Muscle layer of duodenum (tissue), 2 donors: ENCODE data around the gene CDR2L.

ENCODE experiments used
- H3K27ac ChIP-seq: one replicate; pipeline ENCODE4 v1.7.0; 2013; ENCODE audit warnings: mild to moderate bottlenecking, low read length
- H3K27me3 ChIP-seq: one replicate; pipeline ENCODE4 v1.7.0; 2013; ENCODE audit warnings: low read depth, mild to moderate bottlenecking, control low read depth, low read length
- H3K36me3 ChIP-seq, 2 donors: one replicate each; pipeline ENCODE4 v1.7.0; 2013; ENCODE audit warnings: low read length in 2 of 2, control low read depth in 1 of 2, mild to moderate bottlenecking in 1 of 2; ENCODE audit not compliant: insufficient read depth in 2 of 2, control insufficient read depth in 1 of 2
- H3K4me1 ChIP-seq, 2 donors: one replicate each; pipeline ENCODE4 v1.7.0; 2013; ENCODE audit warnings: low read length in 2 of 2, mild to moderate bottlenecking in 2 of 2, control low read depth in 1 of 2, moderate library complexity in 1 of 2; ENCODE audit not compliant: insufficient read depth in 2 of 2, control insufficient read depth in 1 of 2
- H3K4me3 ChIP-seq, 2 donors: one replicate each; pipeline ENCODE4 v1.7.0; 2013; ENCODE audit warnings: low read length in 2 of 2, low read depth in 1 of 2, mild to moderate bottlenecking in 1 of 2
- H3K9me3 ChIP-seq, 2 donors: one replicate each; pipeline ENCODE4 v1.7.0; 2013; ENCODE audit warnings: low read length in 2 of 2, control low read depth in 1 of 2, mild to moderate bottlenecking in 1 of 2; ENCODE audit not compliant: control insufficient read depth in 1 of 2
- donor health status: healthy.

The CDR2L gene

DNA sequence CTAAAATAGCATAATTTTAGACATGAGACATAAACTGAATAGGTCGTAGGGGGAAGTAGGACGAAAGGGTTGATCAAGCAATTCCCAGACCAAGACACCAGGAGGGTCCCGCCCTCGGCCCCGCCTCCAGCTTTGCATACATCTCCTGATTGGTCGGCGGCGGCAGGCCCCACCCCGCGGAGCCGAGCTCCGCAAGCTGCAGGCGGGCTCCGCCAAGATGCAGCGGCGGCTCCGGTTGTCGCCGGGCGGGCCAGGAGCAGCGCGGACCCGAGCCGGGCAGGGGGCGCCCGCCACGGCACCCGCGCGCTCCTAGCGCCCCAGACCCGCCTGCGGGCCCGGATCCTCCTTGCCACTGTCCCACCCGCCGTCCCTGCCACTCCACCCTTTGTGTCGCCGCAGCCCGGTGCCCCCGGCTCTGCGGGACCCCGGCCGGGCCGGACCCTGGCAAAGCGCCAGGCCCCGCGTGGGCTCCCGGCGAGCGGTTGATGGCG lies at the start of gene CDR2L:
TSS of gene CDR2L (plus strand) at position 215 of the 491 bp plus-strand sequence. CDS start 412 bp downstream, outside the sequence.
- Histone ChIP-seq H3K36me3 (peaks cover 0 to 5% of the 10 kb centered on the region in 2 donors), H3K9me3 (no peaks in the 10 kb centered on the region), H3K27me3 (no peaks in the 10 kb centered on the region), H3K4me3 (peak within 1 kb of the TSS; percentile 71 to 82), H3K4me1 (peaks cover 6 to 20% of the 10 kb centered on the region in 2 donors), H3K27ac (peak within 1 kb of the TSS; percentile 99)

DNA sequence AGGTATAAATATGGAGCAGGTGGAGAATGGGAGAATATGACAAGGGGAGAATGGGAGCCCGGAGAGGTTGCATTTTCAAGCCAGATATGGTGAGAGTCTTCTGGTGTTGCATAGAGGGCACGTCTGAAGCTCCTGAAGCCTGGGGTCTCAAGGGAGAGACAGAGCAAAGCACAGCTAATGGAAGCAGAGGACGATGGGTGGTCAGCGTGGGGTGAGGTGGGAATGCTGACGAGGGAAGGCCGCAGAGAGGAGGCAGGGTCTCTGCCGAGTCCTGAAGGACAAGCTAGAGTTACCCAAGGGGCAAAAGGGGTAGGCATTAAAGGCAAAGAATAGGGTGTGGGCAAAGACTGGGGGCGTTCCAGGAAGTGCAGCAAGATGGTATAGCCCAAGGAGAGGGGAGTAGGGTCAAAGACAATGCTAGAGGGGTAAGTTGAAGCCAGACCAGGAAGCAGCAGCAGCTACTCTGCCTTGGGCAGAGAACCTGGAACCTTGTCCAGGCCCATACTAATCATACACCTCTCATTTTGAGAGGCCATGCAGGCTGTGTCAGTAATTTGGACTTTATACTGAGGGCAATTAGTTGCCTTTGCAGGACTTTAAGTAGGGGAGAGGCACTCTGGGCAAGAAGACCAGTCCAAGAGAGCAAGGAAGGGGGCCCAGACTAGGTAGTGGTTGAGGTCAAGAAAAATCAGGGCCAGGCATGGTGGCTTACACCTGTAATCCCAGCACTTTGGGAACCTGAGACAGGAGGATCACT lies 49.1 kb upstream of the CDR2L start:
- Histone ChIP-seq H3K27ac (no peak overlapping the region), H3K27me3 (peaks cover 36% of the 10 kb centered on the region), H3K36me3 (no peaks in the 10 kb centered on the region), H3K9me3 (no peaks in the 10 kb centered on the region), H3K4me3 (no peak overlapping the region), H3K4me1 (peaks cover 0 to 11% of the 10 kb centered on the region in 2 donors)

DNA sequence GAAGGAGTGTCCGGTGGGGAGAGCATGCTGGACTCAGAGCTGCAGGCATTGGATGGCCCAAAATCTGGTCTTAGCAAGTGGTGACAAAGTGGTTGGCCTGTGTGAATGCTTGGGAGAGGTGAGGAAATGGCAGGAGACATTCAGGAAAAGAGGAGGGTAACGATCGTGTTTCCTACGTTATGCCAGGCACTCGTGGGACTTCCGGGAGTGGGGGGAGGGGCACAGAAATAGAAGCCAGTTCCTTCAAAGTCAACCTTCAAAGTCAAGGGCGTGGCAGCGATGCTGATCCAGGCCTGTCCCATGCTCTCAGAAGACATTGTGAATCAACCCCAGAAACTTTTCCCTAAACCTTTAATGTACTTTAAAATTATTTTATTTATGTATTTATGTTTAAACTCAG lies 47.9 kb upstream of the CDR2L start:
- Histone ChIP-seq H3K9me3 (no peaks in the 10 kb centered on the region), H3K4me1 (peaks cover 0 to 11% of the 10 kb centered on the region in 2 donors), H3K27ac (no peak overlapping the region), H3K4me3 (no peak overlapping the region), H3K27me3 (peaks cover 32% of the 10 kb centered on the region), H3K36me3 (no peaks in the 10 kb centered on the region)

DNA sequence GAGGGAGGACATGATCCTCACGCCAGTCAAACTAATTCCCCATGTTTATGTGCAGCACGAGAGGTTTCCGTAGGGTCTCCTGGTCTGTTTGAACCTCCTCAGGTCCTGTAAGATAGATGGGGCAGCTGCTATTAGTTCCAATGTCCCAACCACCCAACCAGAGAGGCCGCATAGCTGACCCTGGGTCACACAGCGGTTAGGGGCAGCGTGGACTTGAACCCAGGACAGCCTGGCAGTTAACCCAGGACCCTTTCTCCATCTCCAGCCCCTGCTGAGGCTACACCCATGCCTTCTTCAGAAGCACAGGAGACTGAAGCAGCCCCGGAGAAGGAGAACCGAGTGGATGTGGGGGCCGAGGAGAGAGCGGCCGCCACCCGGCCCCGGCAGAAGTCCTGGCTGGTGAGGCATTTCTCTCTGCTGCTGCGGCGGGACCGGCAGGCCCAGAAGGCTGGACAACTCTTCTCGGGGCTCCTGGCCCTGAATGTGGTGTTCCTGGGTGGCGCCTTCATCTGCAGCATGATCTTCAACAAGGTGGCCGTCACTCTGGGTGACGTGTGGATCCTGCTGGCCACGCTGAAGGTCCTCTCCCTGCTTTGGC lies 46.2 kb upstream of the CDR2L start:
- H3K27me3 ChIP-seq, result peaks cover 20% of the 10 kb centered on the region
- no peak overlapping the region for H3K4me3 ChIP-seq
- H3K4me1 ChIP-seq, result peaks cover 0 to 2% of the 10 kb centered on the region in 2 donors
- no peaks in the 10 kb centered on the region for H3K9me3 ChIP-seq
- H3K36me3 ChIP-seq, result no peaks in the 10 kb centered on the region
- H3K27ac ChIP-seq, result no peak overlapping the region

DNA sequence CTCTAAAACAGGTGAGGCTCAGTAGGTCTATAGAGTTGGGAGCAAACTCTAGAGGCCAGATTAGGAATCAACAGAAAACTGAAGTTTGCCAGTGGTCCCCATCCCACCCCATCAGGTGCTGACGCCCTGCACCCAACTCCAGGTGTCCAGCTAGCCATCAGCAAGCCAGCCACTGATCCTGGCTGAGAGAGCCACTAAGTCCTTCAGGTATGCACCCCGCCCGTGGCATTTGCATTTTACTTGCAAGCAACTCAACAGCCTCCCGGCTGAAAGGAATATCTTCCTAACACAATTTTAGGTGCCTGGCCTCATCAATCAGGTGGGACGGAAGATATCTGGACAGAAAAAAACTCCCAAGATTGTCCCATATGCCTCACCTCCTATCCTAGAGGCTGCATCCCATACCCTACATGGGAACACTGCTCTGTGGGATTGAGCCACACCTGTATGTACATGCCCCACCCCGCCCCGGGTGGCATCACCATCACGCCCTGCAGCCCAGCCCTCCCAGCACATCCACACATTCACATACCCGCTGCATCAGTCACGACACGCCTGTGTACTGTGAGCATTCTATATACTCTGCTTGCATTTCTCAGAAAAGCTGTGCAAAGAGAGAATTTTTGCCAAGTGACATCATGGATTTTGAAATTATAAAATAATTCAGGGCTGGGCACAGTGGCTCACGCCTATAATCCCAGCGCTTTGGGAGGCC lies 43.5 kb upstream of the CDR2L start:
- Histone ChIP-seq H3K4me3 (no peak overlapping the region), H3K27me3 (peaks cover 3% of the 10 kb centered on the region), H3K36me3 (no peaks in the 10 kb centered on the region), H3K27ac (no peak overlapping the region), H3K4me1 (no peaks in the 10 kb centered on the region), H3K9me3 (no peaks in the 10 kb centered on the region)

DNA sequence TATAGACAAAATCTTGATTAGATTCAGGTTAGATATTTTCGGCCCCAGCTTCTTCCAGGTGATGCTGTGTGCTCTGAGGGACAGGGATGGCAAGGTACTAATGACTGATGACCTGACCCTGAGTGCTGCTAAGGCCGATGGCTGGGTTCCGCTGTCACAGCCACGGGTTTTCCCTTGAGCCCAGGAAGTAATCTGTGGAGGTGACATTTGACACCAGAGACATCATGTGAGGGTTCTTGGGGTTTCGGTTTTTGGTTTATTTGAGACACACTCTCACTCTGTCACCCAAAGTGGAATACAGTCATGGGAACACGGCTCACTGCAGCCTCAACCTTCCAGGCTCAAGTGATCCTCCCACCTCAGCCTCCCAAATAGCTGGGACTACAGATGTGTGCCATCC lies 41.9 kb upstream of the CDR2L start:
- Histone ChIP-seq H3K36me3 (no peaks in the 10 kb centered on the region), H3K9me3 (no peaks in the 10 kb centered on the region), H3K4me3 (no peak overlapping the region), H3K27me3 (peaks cover 3% of the 10 kb centered on the region), H3K4me1 (no peaks in the 10 kb centered on the region), H3K27ac (no peak overlapping the region)

DNA sequence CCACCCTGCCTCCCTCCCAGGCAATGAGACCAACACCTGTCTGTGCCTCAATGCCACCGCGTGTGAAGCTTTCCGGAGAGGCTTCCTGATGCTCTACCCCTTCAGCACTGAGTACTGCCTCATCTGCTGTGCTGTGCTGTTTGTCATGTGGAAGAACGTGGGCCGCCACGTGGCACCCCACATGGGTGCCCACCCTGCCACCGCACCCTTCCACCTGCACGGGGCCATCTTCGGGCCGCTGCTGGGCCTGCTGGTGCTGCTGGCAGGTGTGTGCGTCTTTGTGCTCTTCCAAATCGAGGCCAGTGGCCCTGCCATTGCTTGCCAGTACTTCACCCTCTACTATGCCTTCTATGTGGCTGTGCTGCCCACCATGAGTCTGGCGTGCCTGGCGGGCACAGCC lies 40.8 kb upstream of the CDR2L start:
- Histone ChIP-seq H3K4me3 (no peak overlapping the region), H3K9me3 (no peaks in the 10 kb centered on the region), H3K4me1 (no peaks in the 10 kb centered on the region), H3K27me3 (peaks cover 3% of the 10 kb centered on the region), H3K36me3 (no peaks in the 10 kb centered on the region), H3K27ac (no peak overlapping the region)

DNA sequence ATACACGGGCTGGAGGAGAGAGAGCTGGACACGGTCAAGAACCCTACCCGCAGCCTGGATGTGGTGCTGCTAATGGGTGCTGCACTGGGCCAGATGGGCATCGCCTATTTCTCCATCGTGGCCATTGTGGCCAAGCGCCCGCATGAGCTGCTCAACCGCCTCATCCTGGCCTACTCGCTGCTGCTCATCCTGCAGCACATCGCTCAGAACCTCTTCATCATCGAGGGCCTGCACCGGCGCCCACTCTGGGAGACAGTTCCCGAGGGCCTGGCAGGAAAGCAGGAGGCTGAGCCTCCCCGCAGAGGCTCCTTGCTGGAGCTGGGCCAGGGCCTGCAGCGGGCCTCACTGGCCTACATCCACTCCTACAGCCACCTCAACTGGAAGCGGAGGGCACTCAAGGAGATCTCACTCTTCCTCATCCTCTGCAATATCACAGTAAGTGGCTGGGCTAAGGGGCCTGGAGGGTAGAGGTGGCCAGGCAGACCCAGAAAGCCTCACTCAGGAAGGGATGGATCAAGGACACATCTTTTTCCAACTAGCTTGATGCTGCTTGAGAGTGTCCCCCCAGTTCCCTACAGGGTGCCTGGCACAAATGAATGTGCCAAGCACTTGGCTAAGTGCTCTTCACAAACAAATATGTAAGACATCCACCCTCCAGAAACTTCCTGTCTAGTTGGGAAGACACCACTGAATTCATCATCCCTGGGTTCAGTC lies 40.2 kb upstream of the CDR2L start:
- Histone ChIP-seq H3K9me3 (no peaks in the 10 kb centered on the region), H3K4me1 (no peaks in the 10 kb centered on the region), H3K27me3 (peaks cover 3% of the 10 kb centered on the region), H3K4me3 (no peak overlapping the region), H3K36me3 (no peaks in the 10 kb centered on the region), H3K27ac (no peak overlapping the region)

DNA sequence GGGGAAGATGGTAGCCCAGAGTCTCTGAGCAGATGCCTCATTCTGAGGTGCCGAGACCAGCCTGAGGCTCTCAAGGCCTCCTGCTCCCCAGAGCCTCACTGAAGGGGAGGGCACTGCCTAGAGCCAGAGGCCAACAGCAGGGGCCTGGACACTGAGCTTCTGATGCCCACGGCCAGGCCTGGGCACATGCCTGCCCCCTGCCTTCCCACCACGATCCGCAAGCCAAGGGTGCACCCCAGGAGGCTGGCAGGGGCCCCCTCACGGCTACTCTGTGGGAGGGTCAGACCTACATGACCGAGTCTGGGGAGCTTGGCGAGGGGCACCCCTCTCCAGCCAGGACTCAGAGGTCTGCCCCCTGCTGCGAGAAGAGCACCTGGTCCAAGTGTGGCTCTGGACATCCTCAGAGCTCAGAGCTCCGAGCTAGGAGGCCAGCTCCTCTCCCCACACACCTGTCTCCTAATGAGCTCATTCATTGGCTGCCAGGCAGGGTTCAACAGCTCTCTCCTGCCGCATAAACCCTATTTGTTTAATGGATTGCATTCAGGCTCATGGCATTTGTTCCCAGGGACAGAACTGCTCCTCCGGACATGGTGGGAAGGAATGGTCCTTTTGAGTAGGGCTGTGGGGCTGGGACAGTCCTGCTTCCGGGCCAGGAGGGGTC lies 37.8 kb upstream of the CDR2L start:
- Histone ChIP-seq H3K27me3 (no peaks in the 10 kb centered on the region), H3K9me3 (no peaks in the 10 kb centered on the region), H3K27ac (no peak overlapping the region), H3K4me3 (no peak overlapping the region), H3K4me1 (no peaks in the 10 kb centered on the region), H3K36me3 (no peaks in the 10 kb centered on the region)

DNA sequence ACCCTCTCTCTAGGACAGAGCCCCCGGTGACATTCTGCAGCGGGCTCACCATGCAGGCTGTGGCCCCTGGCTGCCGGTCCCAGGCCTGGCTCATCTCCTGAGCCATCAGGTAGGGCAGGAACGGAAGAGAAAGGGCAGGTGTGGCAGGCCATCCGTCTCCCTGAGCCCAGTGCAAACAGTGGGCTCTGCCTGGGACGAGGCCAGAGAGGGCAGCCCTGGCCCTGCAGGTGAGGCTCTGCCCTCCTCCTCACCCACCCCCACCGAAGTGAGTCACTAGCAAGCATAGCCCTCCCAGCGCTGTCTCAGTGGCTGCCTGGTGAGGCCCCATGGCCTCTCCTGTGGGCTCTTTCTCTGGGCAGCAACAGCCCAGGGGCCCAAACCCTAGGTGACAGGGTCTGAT lies 37.2 kb upstream of the CDR2L start:
- Histone ChIP-seq H3K9me3 (no peaks in the 10 kb centered on the region), H3K4me1 (no peaks in the 10 kb centered on the region), H3K36me3 (no peaks in the 10 kb centered on the region), H3K4me3 (no peak overlapping the region), H3K27me3 (no peaks in the 10 kb centered on the region), H3K27ac (no peak overlapping the region)
